WTC11 (cell line): Measurements from ENCODE around the gene ACOXL. TPM values are rescaled to one million over a fixed set of nuclear protein-coding genes. Genes with fewer than 3 reads are reported as not detected.

Experiments
- ATAC-seq: fragments of 200-7000 bp; cut with Tn5 transposase; 2 replicates; pipeline ENCODE4 v1.10.0; 2021; ENCODE audit warnings: mild to moderate bottlenecking, moderate library complexity
- CTCF ChIA-PET: fragments of 300-600 bp; sonication (Branson Sonifier 250); formaldehyde crosslinking; loops from one replicate; lab custom pipeline; 2021; ENCODE audit warnings: antibody characterized with exemption; lab: Charles Lee
- POLR2A ChIA-PET: fragments of 350-600 bp; sonication (Branson Sonifier 250); formaldehyde crosslinking; loops from one replicate; lab custom pipeline; 2021; ENCODE audit warnings: antibody characterized with exemption; lab: Charles Lee
- DNase-seq: peaks from one replicate; pipeline ENCODE4 v3.0.0; 2021; ENCODE audit warnings: low spot score
- H3K27ac Mint-ChIP-seq: 2 replicates; pipeline ENCODE4 v1.8.0; 2021; ENCODE audit warnings: mixed read lengths
- H3K27me3 Mint-ChIP-seq: 2 replicates; pipeline ENCODE4 v1.8.0; 2021; ENCODE audit warnings: low read depth, mild to moderate bottlenecking, moderate library complexity, mixed read lengths
- H3K36me3 Mint-ChIP-seq: 2 replicates; pipeline ENCODE4 v1.8.0; 2021; ENCODE audit warnings: mixed read lengths
- H3K4me1 Mint-ChIP-seq: 2 replicates; pipeline ENCODE4 v1.8.0; 2022; ENCODE audit warnings: mixed read lengths
- H3K4me3 Mint-ChIP-seq: 2 replicates; pipeline ENCODE4 v1.8.0; 2021; ENCODE audit warnings: mild to moderate bottlenecking, moderate library complexity, mixed read lengths
- H3K9me3 Mint-ChIP-seq: 2 replicates; pipeline ENCODE4 v1.8.0; 2021; ENCODE audit warnings: mixed read lengths
- ATF1 ChIP-seq: sonication (generic); formaldehyde crosslinking; IDR thresholded peaks from 2 replicates; pipeline ENCODE4 v1.8.1; 2023; ENCODE audit warnings: mild to moderate bottlenecking, moderate library complexity, missing genetic modification reagents
- CREB1 ChIP-seq: sonication (generic); formaldehyde crosslinking; IDR thresholded peaks from 2 replicates; pipeline ENCODE4 v1.8.0; 2023; ENCODE audit warnings: mild to moderate bottlenecking, missing genetic modification reagents
- ETV6 ChIP-seq: sonication (generic); formaldehyde crosslinking; IDR thresholded peaks from 2 replicates; pipeline ENCODE4 v1.8.1; 2022; ENCODE audit warnings: mild to moderate bottlenecking, missing genetic modification reagents
- FOXK1 ChIP-seq: sonication (generic); formaldehyde crosslinking; IDR thresholded peaks from 2 replicates; pipeline ENCODE4 v1.8.0; 2022; ENCODE audit warnings: mild to moderate bottlenecking, moderate library complexity, missing genetic modification reagents
- FOXP1 ChIP-seq: sonication (generic); formaldehyde crosslinking; IDR thresholded peaks from 2 replicates; pipeline ENCODE4 v1.8.0; 2022; ENCODE audit warnings: missing genetic modification reagents, mild to moderate bottlenecking, moderate library complexity, borderline replicate concordance
- GABPB1 ChIP-seq: sonication (generic); formaldehyde crosslinking; IDR thresholded peaks from 2 replicates; pipeline ENCODE4 v1.8.1; 2023; ENCODE audit warnings: mild to moderate bottlenecking, missing genetic modification reagents
- JAZF1 ChIP-seq: fragments of 250-450 bp; sonication (Bioruptor Pico); IDR thresholded peaks from 2 replicates; pipeline ENCODE4 v1.9.0; 2021; ENCODE audit warnings: moderate library complexity, mild to moderate bottlenecking, inconsistent platforms
- JUN ChIP-seq: sonication (generic); formaldehyde crosslinking; IDR thresholded peaks from 2 replicates; pipeline ENCODE4 v1.8.0; 2023; ENCODE audit warnings: mild to moderate bottlenecking, missing genetic modification reagents
- NFE2L1 ChIP-seq: sonication (generic); formaldehyde crosslinking; IDR thresholded peaks from 2 replicates; pipeline ENCODE4 v1.8.1; 2023; ENCODE audit warnings: missing genetic modification reagents
- RELA ChIP-seq: sonication (generic); formaldehyde crosslinking; IDR thresholded peaks from 2 replicates; pipeline ENCODE4 v1.8.1; 2022; ENCODE audit warnings: missing genetic modification reagents, mild to moderate bottlenecking, borderline replicate concordance
- SMAD4 ChIP-seq: sonication (generic); formaldehyde crosslinking; IDR thresholded peaks from 2 replicates; pipeline ENCODE4 v1.8.0; 2022; ENCODE audit warnings: mild to moderate bottlenecking, missing genetic modification reagents
- TEAD4 ChIP-seq: sonication (generic); formaldehyde crosslinking; IDR thresholded peaks from 2 replicates; pipeline ENCODE4 v1.8.0; 2022; ENCODE audit warnings: mild to moderate bottlenecking, missing genetic modification reagents
- TP53 ChIP-seq: sonication (generic); formaldehyde crosslinking; IDR thresholded peaks from 2 replicates; pipeline ENCODE4 v1.8.1; 2023; ENCODE audit warnings: mild to moderate bottlenecking, missing genetic modification reagents
- ZBTB21 ChIP-seq: sonication (generic); formaldehyde crosslinking; IDR thresholded peaks from 2 replicates; pipeline ENCODE4 v1.8.1; 2023; ENCODE audit warnings: mild to moderate bottlenecking, missing genetic modification reagents, borderline replicate concordance
- ZNF138 ChIP-seq: sonication (generic); formaldehyde crosslinking; conservative IDR thresholded peaks from 2 replicates; pipeline ENCODE4 v1.8.1; 2022; ENCODE audit warnings: mild to moderate bottlenecking, moderate library complexity, missing genetic modification reagents
- ZNF263 ChIP-seq: sonication (generic); formaldehyde crosslinking; IDR thresholded peaks from 2 replicates; pipeline ENCODE4 v1.8.1; 2022; ENCODE audit warnings: low read depth, mild to moderate bottlenecking, moderate library complexity, missing genetic modification reagents
- ZNF423 ChIP-seq: fragments of 250-450 bp; sonication (Bioruptor Pico); IDR thresholded peaks from 2 replicates; pipeline ENCODE4 v2.1.2; 2022; ENCODE audit warnings: mild to moderate bottlenecking, moderate library complexity
- total RNA-seq: library from RNA; stranded (reverse); gene quantifications from 3 replicates; pipeline ENCODE4 v1.2.3, GENCODE V29; 2021
- TF ChIP-seq, protein P1 (sequence below): fragments of 250-450 bp; sonication (Bioruptor Pico); IDR thresholded peaks from 2 replicates; pipeline ENCODE4 v2.1.2; 2022; ENCODE audit warnings: mild to moderate bottlenecking, moderate library complexity
- TF ChIP-seq, protein P2 (sequence below): sonication (generic); formaldehyde crosslinking; IDR thresholded peaks from 2 replicates; pipeline ENCODE4 v1.8.0; 2023; ENCODE audit warnings: missing genetic modification reagents
- TF ChIP-seq, protein P3 (sequence below): sonication (generic); formaldehyde crosslinking; IDR thresholded peaks from 2 replicates; pipeline ENCODE4 v1.8.0; 2022; ENCODE audit warnings: missing genetic modification reagents
- TF ChIP-seq, protein P4 (sequence below): sonication (generic); formaldehyde crosslinking; IDR thresholded peaks from 2 replicates; pipeline ENCODE4 v1.8.1; 2023; ENCODE audit warnings: mild to moderate bottlenecking, missing genetic modification reagents, moderate library complexity
- TF ChIP-seq, protein P5 (sequence below): sonication (generic); formaldehyde crosslinking; IDR thresholded peaks from 2 replicates; pipeline ENCODE4 v1.8.1; 2023; ENCODE audit warnings: mild to moderate bottlenecking, missing genetic modification reagents
- TF ChIP-seq, protein P6 (sequence below): sonication (generic); formaldehyde crosslinking; IDR thresholded peaks from 2 replicates; pipeline ENCODE4 v1.8.1; 2023; ENCODE audit warnings: mild to moderate bottlenecking, moderate library complexity, missing genetic modification reagents

Gene ACOXL
- total RNA-seq, 1 experiment from 2014 or later = 14.9 TPM

DNA sequence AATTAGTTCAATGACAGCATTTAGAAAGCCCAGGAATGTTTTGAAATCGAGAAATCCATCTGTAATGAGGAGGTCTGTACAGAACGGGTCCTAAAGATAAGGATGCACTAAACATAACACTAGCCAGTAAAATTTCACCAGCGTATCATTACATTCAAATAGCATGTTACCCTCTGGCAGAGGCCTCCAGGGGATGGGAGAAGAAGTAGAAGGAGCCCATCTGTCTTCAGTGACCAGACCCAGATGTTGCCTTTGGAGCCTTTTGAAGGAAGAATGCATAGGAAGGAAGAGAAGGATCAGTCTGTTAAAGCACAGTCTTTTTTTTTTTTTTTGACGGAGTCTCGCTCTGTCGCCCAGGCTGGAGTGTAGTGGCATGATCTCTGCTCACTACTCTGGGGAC lies 302.2 kb downstream of the ACOXL start (continued):
- TF ChIP-seq ZBTB21 (no peak), JUN (no peak), TP53 (CRISPR knock-in tag) (no peak), JAZF1 (CRISPR knock-in tag) (no peak), ZNF263 (CRISPR knock-in tag) (no peak), GABPB1 (no peak), SMAD4 (CRISPR knock-in tag) (no peak)
- TF ChIP-seq, protein P1, sequence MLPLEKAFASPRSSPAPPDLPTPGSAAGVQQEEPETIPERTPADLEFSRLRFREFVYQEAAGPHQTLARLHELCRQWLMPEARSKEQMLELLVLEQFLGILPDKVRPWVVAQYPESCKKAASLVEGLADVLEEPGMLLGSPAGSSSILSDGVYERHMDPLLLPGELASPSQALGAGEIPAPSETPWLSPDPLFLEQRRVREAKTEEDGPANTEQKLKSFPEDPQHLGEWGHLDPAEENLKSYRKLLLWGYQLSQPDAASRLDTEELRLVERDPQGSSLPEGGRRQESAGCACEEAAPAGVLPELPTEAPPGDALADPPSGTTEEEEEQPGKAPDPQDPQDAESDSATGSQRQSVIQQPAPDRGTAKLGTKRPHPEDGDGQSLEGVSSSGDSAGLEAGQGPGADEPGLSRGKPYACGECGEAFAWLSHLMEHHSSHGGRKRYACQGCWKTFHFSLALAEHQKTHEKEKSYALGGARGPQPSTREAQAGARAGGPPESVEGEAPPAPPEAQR (CRISPR knock-in tag) = no peak
- TF ChIP-seq, protein P2, sequence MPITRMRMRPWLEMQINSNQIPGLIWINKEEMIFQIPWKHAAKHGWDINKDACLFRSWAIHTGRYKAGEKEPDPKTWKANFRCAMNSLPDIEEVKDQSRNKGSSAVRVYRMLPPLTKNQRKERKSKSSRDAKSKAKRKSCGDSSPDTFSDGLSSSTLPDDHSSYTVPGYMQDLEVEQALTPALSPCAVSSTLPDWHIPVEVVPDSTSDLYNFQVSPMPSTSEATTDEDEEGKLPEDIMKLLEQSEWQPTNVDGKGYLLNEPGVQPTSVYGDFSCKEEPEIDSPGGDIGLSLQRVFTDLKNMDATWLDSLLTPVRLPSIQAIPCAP (CRISPR knock-in tag) = no peak

DNA sequence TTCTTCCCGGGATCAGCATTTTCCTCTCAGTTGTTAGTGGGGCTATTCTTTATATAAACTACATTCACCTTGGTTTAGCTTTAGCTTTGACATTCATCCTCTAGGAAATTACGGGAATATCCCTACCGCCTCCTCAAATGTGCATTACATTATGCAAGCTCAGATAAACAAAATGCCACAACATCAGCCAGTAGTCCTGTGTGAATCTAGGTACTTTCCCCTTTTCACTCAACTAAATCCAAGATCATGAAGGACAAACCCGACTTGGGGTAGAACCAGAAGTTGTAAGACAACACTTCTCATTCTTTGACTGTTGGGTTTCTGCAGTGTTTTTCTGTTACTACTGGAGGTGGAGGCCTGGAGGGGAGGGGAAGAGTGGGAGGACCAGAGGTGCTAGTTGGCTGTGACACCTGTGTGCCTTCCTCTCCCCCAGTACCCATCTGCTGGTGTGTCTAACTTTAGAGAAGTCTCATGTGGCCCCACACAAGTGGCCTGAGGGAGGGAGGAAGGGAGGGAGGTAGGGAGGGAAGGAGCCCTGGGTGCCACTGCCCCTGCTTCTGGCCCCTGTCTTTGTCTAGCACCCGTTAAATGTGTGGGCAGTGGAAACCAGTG lies 303.6 kb downstream of the ACOXL start:
- Mint-ChIP-seq H3K36me3 (no peaks in the 10 kb centered on the region), H3K4me1 (peaks cover 2% of the 10 kb centered on the region), H3K4me3 (no peak overlapping the region), H3K9me3 (no peaks in the 10 kb centered on the region), H3K27me3 (no peaks in the 10 kb centered on the region; the same call in 1 of the 2 replicates)
- CTCF ChIA-PET = no interaction called here
- ATAC-seq (no peak), DNase-seq (no peak)
- POLR2A ChIA-PET = no interaction called here
- TF ChIP-seq FOXP1 (CRISPR knock-in tag) (no peak), CREB1 (CRISPR knock-in tag) (no peak)
- TF ChIP-seq, protein P3, sequence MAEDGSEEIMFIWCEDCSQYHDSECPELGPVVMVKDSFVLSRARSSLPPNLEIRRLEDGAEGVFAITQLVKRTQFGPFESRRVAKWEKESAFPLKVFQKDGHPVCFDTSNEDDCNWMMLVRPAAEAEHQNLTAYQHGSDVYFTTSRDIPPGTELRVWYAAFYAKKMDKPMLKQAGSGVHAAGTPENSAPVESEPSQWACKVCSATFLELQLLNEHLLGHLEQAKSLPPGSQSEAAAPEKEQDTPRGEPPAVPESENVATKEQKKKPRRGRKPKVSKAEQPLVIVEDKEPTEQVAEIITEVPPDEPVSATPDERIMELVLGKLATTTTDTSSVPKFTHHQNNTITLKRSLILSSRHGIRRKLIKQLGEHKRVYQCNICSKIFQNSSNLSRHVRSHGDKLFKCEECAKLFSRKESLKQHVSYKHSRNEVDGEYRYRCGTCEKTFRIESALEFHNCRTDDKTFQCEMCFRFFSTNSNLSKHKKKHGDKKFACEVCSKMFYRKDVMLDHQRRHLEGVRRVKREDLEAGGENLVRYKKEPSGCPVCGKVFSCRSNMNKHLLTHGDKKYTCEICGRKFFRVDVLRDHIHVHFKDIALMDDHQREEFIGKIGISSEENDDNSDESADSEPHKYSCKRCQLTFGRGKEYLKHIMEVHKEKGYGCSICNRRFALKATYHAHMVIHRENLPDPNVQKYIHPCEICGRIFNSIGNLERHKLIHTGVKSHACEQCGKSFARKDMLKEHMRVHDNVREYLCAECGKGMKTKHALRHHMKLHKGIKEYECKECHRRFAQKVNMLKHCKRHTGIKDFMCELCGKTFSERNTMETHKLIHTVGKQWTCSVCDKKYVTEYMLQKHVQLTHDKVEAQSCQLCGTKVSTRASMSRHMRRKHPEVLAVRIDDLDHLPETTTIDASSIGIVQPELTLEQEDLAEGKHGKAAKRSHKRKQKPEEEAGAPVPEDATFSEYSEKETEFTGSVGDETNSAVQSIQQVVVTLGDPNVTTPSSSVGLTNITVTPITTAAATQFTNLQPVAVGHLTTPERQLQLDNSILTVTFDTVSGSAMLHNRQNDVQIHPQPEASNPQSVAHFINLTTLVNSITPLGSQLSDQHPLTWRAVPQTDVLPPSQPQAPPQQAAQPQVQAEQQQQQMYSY (CRISPR knock-in tag) = no peak
- TF ChIP-seq, all 79 proteins: peak for 0
- H3K27ac Mint-ChIP-seq = no peak overlapping the region

DNA sequence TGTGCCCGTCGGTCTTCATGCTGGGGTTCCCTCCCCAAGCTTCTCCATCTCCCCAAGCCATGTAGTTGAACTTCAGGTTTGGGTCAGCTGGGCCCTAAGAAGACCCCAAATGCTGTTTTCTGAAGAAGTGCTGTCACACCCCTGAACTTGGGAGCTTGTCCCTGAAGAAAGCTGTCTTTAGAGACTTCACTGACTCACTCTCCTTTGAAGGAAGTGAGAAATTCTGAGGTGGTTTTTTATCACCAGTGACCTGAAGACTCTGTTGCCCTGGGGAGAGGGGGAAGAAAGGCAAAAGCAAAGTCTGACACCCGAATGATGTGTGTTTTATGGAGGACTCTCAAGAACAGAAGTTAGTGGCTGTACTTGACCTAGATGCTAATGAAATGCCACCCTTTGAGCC lies 304.8 kb downstream of the ACOXL start:
- ATAC-seq (no peak), DNase-seq (no peak)
- Mint-ChIP-seq H3K9me3 (no peaks in the 10 kb centered on the region), H3K27me3 (no peaks in the 10 kb centered on the region; the same call in 1 of the 2 replicates), H3K36me3 (no peaks in the 10 kb centered on the region), H3K4me3 (no peak overlapping the region), H3K4me1 (no peaks in the 10 kb centered on the region), H3K27ac (no peak overlapping the region)
- CTCF ChIA-PET = no interaction called here
- POLR2A ChIA-PET = no interaction called here
- TF ChIP-seq, protein P4, sequence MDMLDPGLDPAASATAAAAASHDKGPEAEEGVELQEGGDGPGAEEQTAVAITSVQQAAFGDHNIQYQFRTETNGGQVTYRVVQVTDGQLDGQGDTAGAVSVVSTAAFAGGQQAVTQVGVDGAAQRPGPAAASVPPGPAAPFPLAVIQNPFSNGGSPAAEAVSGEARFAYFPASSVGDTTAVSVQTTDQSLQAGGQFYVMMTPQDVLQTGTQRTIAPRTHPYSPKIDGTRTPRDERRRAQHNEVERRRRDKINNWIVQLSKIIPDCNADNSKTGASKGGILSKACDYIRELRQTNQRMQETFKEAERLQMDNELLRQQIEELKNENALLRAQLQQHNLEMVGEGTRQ = no peak
- no peak for TF ChIP-seq ETV6 (CRISPR knock-in tag)
- TF ChIP-seq, protein P5, sequence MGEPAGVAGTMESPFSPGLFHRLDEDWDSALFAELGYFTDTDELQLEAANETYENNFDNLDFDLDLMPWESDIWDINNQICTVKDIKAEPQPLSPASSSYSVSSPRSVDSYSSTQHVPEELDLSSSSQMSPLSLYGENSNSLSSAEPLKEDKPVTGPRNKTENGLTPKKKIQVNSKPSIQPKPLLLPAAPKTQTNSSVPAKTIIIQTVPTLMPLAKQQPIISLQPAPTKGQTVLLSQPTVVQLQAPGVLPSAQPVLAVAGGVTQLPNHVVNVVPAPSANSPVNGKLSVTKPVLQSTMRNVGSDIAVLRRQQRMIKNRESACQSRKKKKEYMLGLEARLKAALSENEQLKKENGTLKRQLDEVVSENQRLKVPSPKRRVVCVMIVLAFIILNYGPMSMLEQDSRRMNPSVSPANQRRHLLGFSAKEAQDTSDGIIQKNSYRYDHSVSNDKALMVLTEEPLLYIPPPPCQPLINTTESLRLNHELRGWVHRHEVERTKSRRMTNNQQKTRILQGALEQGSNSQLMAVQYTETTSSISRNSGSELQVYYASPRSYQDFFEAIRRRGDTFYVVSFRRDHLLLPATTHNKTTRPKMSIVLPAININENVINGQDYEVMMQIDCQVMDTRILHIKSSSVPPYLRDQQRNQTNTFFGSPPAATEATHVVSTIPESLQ (CRISPR knock-in tag) = no peak
- no peak for TF ChIP-seq RELA (CRISPR knock-in tag)
- no peak for TF ChIP-seq ZNF138 (CRISPR knock-in tag)
- no peak for TF ChIP-seq TEAD4
- no peak for TF ChIP-seq ATF1 (CRISPR knock-in tag)
- no peak for TF ChIP-seq NFE2L1 (CRISPR knock-in tag)
- no peak for TF ChIP-seq ZNF423 (CRISPR knock-in tag)
- TF ChIP-seq, protein P2 (CRISPR knock-in tag) = no peak
- TF ChIP-seq, protein P6, sequence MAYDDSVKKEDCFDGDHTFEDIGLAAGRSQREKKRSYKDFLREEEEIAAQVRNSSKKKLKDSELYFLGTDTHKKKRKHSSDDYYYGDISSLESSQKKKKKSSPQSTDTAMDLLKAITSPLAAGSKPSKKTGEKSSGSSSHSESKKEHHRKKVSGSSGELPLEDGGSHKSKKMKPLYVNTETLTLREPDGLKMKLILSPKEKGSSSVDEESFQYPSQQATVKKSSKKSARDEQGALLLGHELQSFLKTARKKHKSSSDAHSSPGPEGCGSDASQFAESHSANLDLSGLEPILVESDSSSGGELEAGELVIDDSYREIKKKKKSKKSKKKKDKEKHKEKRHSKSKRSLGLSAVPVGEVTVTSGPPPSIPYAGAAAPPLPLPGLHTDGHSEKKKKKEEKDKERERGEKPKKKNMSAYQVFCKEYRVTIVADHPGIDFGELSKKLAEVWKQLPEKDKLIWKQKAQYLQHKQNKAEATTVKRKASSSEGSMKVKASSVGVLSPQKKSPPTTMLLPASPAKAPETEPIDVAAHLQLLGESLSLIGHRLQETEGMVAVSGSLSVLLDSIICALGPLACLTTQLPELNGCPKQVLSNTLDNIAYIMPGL (CRISPR knock-in tag) = no peak
- no peak for TF ChIP-seq FOXK1
